ENCODE results near the gene SFMBT1. TPM values are rescaled to one million over a fixed set of nuclear protein-coding genes. Genes with fewer than 3 reads are reported as not detected.

The SFMBT1 gene
- total and polyA plus RNA-seq, 7 experiments from 2014 or later, result 9.9 to 47.1 (median 30.5) TPM

DNA sequence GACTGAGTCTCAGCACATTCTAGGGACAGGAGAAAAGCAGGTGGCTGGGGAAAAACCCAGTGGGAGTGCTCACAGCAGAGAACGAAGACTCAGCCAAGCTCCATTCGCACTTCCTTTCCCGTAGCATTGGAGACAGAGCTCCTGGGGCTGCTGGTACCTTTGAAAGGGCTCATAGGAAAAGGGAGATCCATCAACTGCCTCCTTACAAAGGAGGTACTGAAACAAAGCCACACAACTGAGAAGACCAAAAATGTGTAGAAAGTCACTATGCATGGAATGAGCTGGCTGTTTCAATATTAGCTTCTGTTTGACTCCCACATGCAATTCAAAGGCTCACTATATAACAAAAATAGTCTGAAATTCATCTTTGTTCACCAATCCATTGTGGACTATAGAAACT is 165.4 kb downstream of the SFMBT1 start:
- Histone ChIP-seq H3K27ac (ENCODE audit: low read depth, low read length) (no peak overlapping the region), H3K9me3 (ENCODE audit: control insufficient read depth in 2 of 3, low read length in 3 of 3) (no peaks in the 10 kb centered on the region), H3K4me3 (ENCODE audit: low read length) (no peak overlapping the region), H3K4me1 (ENCODE audit: control insufficient read depth in 2 of 2, insufficient read depth in 2 of 2, low read length in 2 of 2) (no peaks in the 10 kb centered on the region), H3K27me3 (ENCODE audit: control insufficient read depth in 2 of 2, insufficient read depth in 2 of 2, low read length in 2 of 2) (no peaks in the 10 kb centered on the region), H3K36me3 (ENCODE audit: control insufficient read depth in 2 of 3, insufficient read depth in 3 of 3, low read length in 3 of 3) (peaks cover 0 to 2% (median 0%) of the 10 kb centered on the region in 3 experiments)
- Mint-ChIP-seq H3K4me1 (peaks cover 6 to 27% (median 16%) of the 10 kb centered on the region in 7 donors), H3K4me3 (peak overlapping the region in 1 of 10 donors; percentile 20), H3K36me3 (peaks cover 10 to 26% (median 15%) of the 10 kb centered on the region in 5 donors), H3K9me3 (peaks cover 0 to 9% (median 0%) of the 10 kb centered on the region in 11 donors), H3K27ac (peak overlapping the region in 1 of 9 donors; percentile 54), H3K27me3 (no peaks in the 10 kb centered on the region)
- DNase-seq, result no peak
- ATAC-seq, result no peak
- ChIA-PET POLR2A (interaction anchor here (0.5 to 0.6 kb wide), 2 partner anchors 100 to 639 kb away, joined by 3 read pairs; no protein-coding TSS in a partner anchor), CTCF (interaction anchor here (0.6 kb wide), 1 partner anchor 35 kb away, joined by 3 read pairs; no protein-coding TSS in a partner anchor)
- intact Hi-C loops (cut with micrococcal nuclease), result no loop called here

DNA sequence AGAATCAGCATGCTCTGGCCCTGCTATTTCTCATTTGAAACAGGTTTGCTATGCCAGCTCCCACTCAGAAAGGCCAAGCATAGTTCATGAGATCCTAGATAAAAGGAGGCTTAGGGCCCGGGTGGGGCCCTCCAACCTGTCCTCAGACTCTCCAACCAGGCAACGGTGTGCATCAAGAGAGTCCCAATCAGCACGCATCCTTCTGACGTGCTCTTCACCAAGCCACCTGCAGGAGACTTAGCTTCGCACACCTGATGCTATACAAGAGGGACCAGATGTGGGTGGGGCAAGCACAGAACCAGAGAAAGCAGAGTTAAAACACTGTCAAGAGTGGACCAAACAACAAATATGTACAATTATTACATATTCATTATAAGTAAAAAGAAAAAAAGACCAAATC is 165.8 kb downstream of the SFMBT1 start:
- CTCF ChIA-PET, result no interaction called here
- H3K4me3 Mint-ChIP-seq, result no peak overlapping the region
- intact Hi-C loops (cut with micrococcal nuclease), result no loop called here
- no peak overlapping the region for H3K27ac ChIP-seq (ENCODE audit: low read depth, low read length)
- no peaks in the 10 kb centered on the region for H3K4me1 ChIP-seq (ENCODE audit: control insufficient read depth in 2 of 2, insufficient read depth in 2 of 2, low read length in 2 of 2)
- H3K9me3 Mint-ChIP-seq, result peaks cover 0 to 6% (median 0%) of the 10 kb centered on the region in 11 donors
- no peaks in the 10 kb centered on the region for H3K9me3 ChIP-seq (ENCODE audit: control insufficient read depth in 2 of 3, low read length in 3 of 3)
- H3K27me3 ChIP-seq (ENCODE audit: control insufficient read depth in 2 of 2, insufficient read depth in 2 of 2, low read length in 2 of 2), result no peaks in the 10 kb centered on the region
- H3K27ac Mint-ChIP-seq, result no peak overlapping the region
- H3K4me3 ChIP-seq (ENCODE audit: low read length), result no peak overlapping the region
- peaks cover 10 to 32% (median 20%) of the 10 kb centered on the region in 7 donors for H3K4me1 Mint-ChIP-seq
- no peaks in the 10 kb centered on the region for H3K36me3 ChIP-seq (ENCODE audit: control insufficient read depth in 2 of 3, insufficient read depth in 3 of 3, low read length in 3 of 3)
- no peaks in the 10 kb centered on the region for H3K27me3 Mint-ChIP-seq
- DNase-seq, result no peak
- POLR2A ChIA-PET, result no interaction called here
- no peak for ATAC-seq
- H3K36me3 Mint-ChIP-seq, result peaks cover 6 to 22% (median 11%) of the 10 kb centered on the region in 5 donors

DNA sequence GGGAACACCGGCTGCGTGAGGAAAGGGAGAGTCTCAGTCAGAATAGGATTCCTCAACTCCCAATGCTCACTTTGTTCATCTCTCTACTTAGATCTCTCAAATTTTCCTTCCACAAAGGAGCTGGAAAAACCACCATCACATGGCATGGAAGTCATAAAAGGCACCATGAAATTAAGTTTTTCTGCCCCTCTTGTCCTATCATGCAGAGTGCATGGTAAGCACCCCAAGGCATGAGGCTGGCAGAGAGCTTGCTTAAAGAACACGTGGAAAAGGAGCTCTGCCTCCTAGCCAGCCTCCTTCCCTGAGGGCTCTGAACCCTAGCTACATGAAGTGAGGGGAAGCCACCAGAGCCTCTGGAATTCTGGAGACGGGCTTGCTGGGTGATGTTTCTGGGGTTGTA is 166.3 kb downstream of the SFMBT1 start:
- Mint-ChIP-seq H3K27ac (no peak overlapping the region), H3K27me3 (no peaks in the 10 kb centered on the region), H3K36me3 (peaks cover 2 to 17% (median 7%) of the 10 kb centered on the region in 5 donors), H3K4me3 (no peak overlapping the region), H3K4me1 (peaks cover 14 to 36% (median 23%) of the 10 kb centered on the region in 7 donors), H3K9me3 (peaks cover 0 to under 1% (median 0%) of the 10 kb centered on the region in 11 donors)
- Histone ChIP-seq H3K9me3 (ENCODE audit: control insufficient read depth in 2 of 3, low read length in 3 of 3) (no peaks in the 10 kb centered on the region), H3K4me3 (ENCODE audit: low read length) (no peak overlapping the region), H3K27me3 (ENCODE audit: control insufficient read depth in 2 of 2, insufficient read depth in 2 of 2, low read length in 2 of 2) (no peaks in the 10 kb centered on the region), H3K4me1 (ENCODE audit: control insufficient read depth in 2 of 2, insufficient read depth in 2 of 2, low read length in 2 of 2) (peaks cover 0 to 3% of the 10 kb centered on the region in 2 donors), H3K27ac (ENCODE audit: low read depth, low read length) (no peak overlapping the region), H3K36me3 (ENCODE audit: control insufficient read depth in 2 of 3, insufficient read depth in 3 of 3, low read length in 3 of 3) (no peaks in the 10 kb centered on the region)
- intact Hi-C loops (cut with micrococcal nuclease), result no loop called here
- ChIA-PET CTCF (interaction anchor here (0.9 kb wide), 1 partner anchor 14 kb away, joined by 3 read pairs; no protein-coding TSS in a partner anchor), POLR2A (no interaction called here)
- ATAC-seq (no peak), DNase-seq (no peak)

DNA sequence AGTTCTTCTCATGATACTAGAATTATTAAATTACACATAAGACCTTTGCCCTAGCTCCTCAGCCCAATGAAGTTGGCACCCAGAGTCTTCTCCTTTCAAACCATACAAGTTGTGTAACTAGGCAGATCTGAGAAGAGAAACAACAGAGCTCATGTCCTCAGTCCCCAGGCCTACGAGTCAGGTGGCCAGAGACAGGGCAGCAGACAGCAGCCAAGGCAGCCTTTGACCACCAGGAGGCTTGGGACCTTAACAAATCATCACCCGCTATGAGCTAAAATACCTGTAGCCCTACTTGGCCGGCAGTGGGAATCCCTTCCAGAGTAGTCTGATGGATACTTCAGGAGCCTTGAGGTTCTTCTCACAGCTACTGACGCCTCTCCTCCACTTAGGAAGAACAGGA is 166.8 kb downstream of the SFMBT1 start:
- H3K4me1 Mint-ChIP-seq, result peaks cover 16 to 40% (median 28%) of the 10 kb centered on the region in 7 donors
- no peak overlapping the region for H3K4me3 Mint-ChIP-seq
- no peaks in the 10 kb centered on the region for H3K27me3 Mint-ChIP-seq
- H3K27ac Mint-ChIP-seq, result no peak overlapping the region
- H3K36me3 Mint-ChIP-seq, result peaks cover 0 to 15% (median 4%) of the 10 kb centered on the region in 5 donors
- H3K27me3 ChIP-seq (ENCODE audit: control insufficient read depth in 2 of 2, insufficient read depth in 2 of 2, low read length in 2 of 2), result no peaks in the 10 kb centered on the region
- no peak overlapping the region for H3K4me3 ChIP-seq (ENCODE audit: low read length)
- H3K4me1 ChIP-seq (ENCODE audit: control insufficient read depth in 2 of 2, insufficient read depth in 2 of 2, low read length in 2 of 2), result peaks cover 0 to 3% of the 10 kb centered on the region in 2 donors
- no peak for DNase-seq
- no peak for ATAC-seq
- POLR2A ChIA-PET, result no interaction called here
- intact Hi-C loops (cut with micrococcal nuclease), result no loop called here
- no peaks in the 10 kb centered on the region for H3K9me3 Mint-ChIP-seq
- H3K9me3 ChIP-seq (ENCODE audit: control insufficient read depth in 2 of 3, low read length in 3 of 3), result no peaks in the 10 kb centered on the region
- CTCF ChIA-PET, result interaction anchor here (0.9 kb wide), 1 partner anchor 15 kb away, joined by 3 read pairs; no protein-coding TSS in a partner anchor
- H3K27ac ChIP-seq (ENCODE audit: low read depth, low read length), result no peak overlapping the region
- no peaks in the 10 kb centered on the region for H3K36me3 ChIP-seq (ENCODE audit: control insufficient read depth in 2 of 3, insufficient read depth in 3 of 3, low read length in 3 of 3)

DNA sequence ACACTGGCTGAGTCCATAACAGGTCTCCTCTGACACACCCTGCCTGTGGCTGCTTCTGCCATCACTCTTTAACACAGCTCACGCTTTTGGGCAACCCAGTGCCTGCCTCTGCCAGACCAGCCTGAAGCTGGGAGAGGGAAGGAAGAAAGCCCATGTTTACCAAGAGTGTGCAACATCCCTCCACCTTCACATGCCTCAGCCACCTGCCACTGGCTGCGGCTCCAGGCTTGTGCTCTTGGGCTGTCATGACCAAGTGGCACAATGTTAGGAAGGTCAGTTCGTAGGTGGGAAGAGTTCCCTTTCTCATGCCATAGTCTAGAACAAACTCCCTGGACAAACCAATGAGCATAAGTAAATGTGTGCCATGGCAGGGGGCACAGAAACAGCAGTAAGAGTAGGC is 168.8 kb downstream of the SFMBT1 start:
- H3K36me3 ChIP-seq (ENCODE audit: control insufficient read depth in 2 of 3, insufficient read depth in 3 of 3, low read length in 3 of 3), result no peaks in the 10 kb centered on the region
- H3K9me3 Mint-ChIP-seq, result no peaks in the 10 kb centered on the region
- no peak overlapping the region for H3K4me3 ChIP-seq (ENCODE audit: low read length)
- no peak overlapping the region for H3K4me3 Mint-ChIP-seq
- H3K9me3 ChIP-seq (ENCODE audit: control insufficient read depth in 2 of 3, low read length in 3 of 3), result no peaks in the 10 kb centered on the region
- H3K4me1 ChIP-seq (ENCODE audit: control insufficient read depth in 2 of 2, insufficient read depth in 2 of 2, low read length in 2 of 2), result peaks cover 0 to 3% of the 10 kb centered on the region in 2 donors
- ChIA-PET POLR2A (no interaction called here), CTCF (no interaction called here)
- no peak overlapping the region for H3K27ac ChIP-seq (ENCODE audit: low read depth, low read length)
- peaks cover 20 to 39% (median 33%) of the 10 kb centered on the region in 7 donors for H3K4me1 Mint-ChIP-seq
- intact Hi-C loops (cut with micrococcal nuclease), result no loop called here
- ATAC-seq (no peak), DNase-seq (no peak)
- no peak overlapping the region for H3K27ac Mint-ChIP-seq
- no peaks in the 10 kb centered on the region for H3K27me3 ChIP-seq (ENCODE audit: control insufficient read depth in 2 of 2, insufficient read depth in 2 of 2, low read length in 2 of 2)
- H3K27me3 Mint-ChIP-seq, result no peaks in the 10 kb centered on the region
- peaks cover 0 to 12% (median 2%) of the 10 kb centered on the region in 5 donors for H3K36me3 Mint-ChIP-seq

DNA sequence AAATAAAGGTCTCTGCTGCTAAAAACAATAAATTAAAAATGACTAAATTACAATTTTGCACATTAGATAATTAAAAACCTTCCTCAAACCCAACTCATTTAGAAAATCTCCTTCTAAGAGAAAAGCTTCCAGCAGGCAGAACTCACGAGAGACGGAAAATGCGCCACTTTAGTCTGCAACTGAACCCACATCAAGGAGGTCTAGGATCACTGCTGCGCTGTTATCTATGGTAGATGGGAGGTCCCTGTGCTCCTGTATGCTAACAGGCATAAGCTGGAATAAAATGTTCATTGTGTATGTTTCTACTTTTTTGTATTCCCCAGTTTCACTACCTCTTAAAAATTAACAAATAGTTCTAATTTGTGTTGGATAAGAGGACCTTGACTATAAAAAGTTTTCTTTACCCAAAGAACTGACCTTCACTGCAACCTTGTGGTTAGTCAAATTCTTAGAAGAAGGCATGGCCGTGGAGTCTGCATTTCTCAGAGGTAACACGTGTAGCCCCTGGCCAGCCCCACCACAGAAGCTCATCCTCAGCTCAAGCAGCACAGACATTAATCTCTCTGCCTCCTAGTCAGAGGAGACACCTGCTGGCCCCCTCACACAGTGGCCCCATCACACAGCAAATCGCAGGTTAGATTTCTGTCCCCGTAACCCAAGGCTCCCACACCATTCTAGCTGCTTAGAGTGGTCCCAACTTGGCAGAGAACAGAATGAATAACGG is 170.8 kb downstream of the SFMBT1 start:
- DNase-seq (peak in 2 of 9 donors; percentile 12 to 17), ATAC-seq (no peak)
- Mint-ChIP-seq H3K4me1 (peaks cover 23 to 42% (median 35%) of the 10 kb centered on the region in 7 donors), H3K36me3 (peaks cover 0 to 20% (median 3%) of the 10 kb centered on the region in 5 donors), H3K27me3 (no peaks in the 10 kb centered on the region), H3K9me3 (no peaks in the 10 kb centered on the region), H3K4me3 (peak overlapping the region; percentile 4 to 68 (median 32)), H3K27ac (peak overlapping the region in 5 of 9 donors; percentile 10 to 85 (median 34))
- ChIA-PET POLR2A (no interaction called here), CTCF (no interaction called here)
- Histone ChIP-seq H3K36me3 (ENCODE audit: control insufficient read depth in 2 of 3, insufficient read depth in 3 of 3, low read length in 3 of 3) (no peaks in the 10 kb centered on the region), H3K9me3 (ENCODE audit: control insufficient read depth in 2 of 3, low read length in 3 of 3) (no peaks in the 10 kb centered on the region), H3K4me1 (ENCODE audit: control insufficient read depth in 2 of 2, insufficient read depth in 2 of 2, low read length in 2 of 2) (peaks cover 0 to 3% of the 10 kb centered on the region in 2 donors), H3K27ac (ENCODE audit: low read depth, low read length) (no peak overlapping the region), H3K4me3 (ENCODE audit: low read length) (no peak overlapping the region), H3K27me3 (ENCODE audit: control insufficient read depth in 2 of 2, insufficient read depth in 2 of 2, low read length in 2 of 2) (no peaks in the 10 kb centered on the region)
- intact Hi-C loops (cut with micrococcal nuclease), result no loop called here
